GM21390 (cell line): Measurements from ENCODE around the gene STK11IP.

ENCODE experiments used
- ATAC-seq: cut with Tn5 transposase; IDR thresholded peaks from one replicate; pipeline ENCODE4 v1.9.1; 2021; ENCODE audit not compliant: unreplicated experiment

Gene STK11IP

GRCh38 chr2:219631904-219632759 lies 34.5 kb downstream of the STK11IP start:
- ATAC-seq, result no peak

GRCh38 chr2:219632760-219633105 lies 35.1 kb downstream of the STK11IP start:
- no peak for ATAC-seq

DNA sequence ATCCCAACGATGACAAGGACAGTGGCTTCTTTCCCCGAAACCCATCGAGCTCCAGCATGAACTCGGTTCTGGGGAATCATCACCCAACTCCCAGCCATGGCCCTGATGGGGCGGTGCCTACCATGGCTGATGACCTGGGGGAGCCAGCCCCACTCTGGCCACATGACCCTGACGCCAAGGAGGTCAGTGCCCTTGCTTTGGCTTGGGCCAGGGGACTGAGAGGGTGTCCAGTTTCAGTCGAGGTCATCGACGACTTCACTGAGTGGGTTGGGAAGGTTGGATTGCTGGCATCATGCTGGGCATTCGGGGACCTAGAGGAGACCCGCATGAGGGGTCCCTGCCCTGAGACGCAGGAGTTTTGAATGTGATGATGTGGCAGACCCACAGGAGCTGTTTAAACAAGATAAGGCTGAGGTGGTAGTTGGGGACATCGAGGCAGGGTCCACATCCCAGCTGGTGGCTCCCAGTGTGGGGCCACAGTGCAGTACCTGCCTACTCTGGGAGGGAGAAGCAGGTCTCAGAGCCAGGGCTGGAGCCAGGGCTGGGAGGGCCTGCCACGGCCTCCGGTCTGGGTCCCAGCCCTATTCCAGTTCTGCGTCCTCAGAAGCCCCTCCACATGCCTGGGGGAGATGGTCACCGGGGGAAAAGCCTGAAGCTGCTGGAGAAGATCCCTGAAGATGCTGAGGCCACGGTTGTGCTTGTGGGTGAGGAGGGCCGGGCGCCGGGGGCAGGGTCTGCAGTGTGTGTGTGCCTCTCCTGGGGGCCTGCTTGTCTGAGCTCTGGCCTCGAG lies 35.8 kb downstream of the STK11IP start:
- ATAC-seq, result no peak

GRCh38 chr2:219634171-219634940 lies 36.7 kb downstream of the STK11IP start:
- no peak for ATAC-seq

DNA sequence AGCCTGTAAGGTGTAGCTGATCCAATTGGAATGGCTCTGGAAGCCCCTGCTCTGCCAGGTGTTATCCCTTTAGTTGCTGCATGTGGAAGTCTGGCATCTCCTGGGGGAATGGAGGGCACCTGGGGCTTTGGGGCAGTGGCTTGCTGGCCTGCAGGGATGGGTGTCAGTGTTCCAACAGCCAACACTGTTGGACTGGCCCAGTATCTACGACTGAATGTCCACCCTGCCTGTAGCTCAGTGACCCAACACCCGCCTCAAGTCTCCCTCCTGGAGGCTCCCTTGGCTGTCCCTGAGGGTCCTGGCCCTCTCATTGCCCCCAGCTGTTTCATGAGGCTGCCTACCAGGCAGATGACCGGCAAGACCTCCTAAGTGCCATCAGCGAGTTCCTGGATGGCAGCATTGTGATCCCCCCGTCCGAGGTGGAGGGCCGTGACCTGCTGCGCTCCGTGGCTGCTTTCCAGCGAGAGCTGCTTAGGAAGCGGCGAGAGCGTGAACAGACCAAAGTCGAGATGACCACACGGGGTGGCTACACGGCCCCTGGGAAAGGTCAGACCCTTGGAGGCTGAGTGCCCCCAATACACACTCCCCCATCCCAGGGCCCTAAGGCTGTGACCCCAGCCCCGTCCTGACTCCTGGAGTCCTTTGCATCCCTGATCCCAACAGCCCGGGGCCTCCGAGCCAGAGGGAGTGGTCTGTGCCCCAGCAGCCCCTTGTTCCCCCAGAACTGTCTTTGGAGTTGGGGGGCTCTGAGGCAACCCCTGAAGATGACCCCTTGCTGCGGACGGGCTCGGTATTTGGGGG lies 37.5 kb downstream of the STK11IP start:
- ATAC-seq, result no peak

DNA sequence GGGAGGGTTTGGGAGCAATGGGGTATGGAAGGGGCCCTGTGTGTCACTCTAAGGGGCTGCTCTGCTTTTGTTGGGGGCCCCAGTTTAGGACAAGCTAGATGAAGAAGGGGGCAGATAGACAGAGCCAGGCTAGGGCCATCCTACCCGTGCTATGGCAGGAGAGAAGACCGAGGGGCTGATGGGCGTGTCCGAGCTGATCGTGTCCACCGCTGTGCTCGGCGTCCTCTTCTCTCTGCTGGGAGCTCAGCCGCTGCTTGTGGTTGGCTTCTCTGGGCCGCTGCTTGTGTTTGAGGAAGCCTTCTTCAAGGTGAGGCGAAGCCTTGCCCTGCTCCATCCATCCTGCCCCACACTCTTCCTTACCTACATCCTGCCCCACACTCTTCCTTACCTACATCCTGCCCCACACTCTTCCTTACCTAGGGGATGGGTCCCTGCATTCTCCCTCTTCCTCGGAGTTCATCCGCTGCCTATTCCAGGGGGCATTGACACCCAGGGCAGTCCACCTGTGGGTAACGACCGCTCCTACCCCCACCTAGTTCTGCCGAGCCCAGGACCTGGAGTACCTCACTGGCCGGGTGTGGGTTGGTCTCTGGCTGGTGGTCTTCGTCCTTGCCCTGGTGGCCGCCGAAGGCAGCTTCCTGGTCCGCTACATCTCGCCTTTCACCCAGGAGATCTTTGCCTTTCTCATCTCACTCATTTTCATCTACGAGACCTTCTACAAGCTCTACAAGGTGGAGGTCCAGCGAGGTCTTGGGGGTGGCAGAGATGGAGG lies 38.7 kb downstream of the STK11IP start:
- ATAC-seq, result no peak

- no peak for ATAC-seq
These were observed 39.5 kb downstream of the STK11IP start for GRCh38 chr2:219636941-219637841.

DNA sequence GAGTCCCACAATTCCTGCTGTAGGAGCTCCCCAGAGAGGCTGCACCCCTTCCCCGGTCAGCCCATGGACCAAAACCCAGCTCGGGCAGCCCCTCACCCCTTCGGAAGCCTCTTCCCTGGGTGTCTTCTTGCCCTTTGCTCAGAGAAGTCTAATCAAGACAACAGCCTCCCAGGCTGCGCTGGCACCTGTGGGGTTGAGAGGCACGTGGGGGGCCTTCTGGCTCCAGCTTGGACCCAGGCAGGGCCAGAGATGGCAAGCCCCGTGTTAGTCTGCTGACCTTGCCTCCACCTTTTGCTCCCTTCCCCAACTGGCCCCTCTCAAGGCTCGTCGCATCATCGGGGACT lies 40.2 kb downstream of the STK11IP start:
- no peak for ATAC-seq

- ATAC-seq, result no peak
These were observed 40.7 kb downstream of the STK11IP start for GRCh38 chr2:219638217-219638947.

DNA sequence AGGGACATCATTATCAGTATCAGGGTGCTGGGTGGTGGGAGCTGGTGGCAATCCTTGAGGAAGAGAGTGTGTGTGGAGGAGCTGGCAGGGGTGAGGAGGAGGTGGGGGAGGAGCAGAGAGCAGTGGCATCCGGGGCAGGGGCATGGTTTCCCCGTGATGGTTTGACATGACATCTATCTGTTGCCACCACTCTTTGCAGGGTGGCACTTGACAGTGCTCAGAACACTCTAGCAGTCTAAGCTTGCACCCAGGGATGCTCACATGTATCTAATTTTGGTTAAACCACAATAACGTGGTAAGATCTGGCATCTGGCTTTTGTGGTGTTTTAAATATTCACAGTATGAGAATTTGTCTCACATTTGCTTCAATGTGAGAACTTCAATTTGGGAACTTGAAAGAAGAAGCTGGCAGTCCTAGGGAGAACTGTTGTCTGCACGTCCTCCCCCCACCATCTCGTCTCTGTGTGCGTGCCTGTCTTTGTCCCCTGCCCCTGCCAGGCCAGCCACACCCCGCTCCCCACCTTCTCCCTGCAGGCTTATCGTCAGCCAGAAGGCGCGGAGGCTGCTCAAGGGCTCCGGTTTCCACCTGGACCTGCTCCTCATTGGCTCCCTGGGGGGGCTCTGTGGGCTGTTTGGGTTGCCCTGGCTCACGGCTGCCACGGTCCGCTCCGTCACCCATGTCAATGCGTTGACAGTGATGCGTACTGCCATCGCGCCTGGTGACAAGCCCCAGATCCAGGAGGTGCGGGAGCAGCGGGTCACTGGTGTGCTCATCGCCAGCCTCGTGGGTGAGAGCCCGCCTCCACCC lies 41.5 kb downstream of the STK11IP start:
- ATAC-seq, result no peak

- no peak for ATAC-seq
These were observed 43.9 kb downstream of the STK11IP start for GRCh38 chr2:219641390-219642068.

DNA sequence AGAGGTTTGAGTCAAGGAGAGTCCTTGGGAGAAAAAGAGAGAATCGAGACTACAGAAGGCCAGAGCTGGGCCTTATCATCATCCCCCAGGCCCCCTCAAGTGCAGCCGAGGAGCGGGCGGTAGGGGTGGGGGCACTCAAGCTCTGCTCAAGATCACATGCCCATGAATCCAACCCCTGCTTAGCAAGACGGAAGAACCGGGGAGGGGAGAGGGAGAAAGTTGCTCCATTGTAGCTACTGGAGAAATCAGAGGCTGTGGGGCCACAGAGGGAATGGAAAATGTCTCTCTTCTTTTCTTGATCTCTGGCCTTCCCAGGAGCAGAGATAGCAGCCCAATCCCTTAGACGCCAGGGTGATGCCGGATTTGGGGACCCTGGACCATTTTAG lies 44.4 kb downstream of the STK11IP start:
- ATAC-seq, result no peak

DNA sequence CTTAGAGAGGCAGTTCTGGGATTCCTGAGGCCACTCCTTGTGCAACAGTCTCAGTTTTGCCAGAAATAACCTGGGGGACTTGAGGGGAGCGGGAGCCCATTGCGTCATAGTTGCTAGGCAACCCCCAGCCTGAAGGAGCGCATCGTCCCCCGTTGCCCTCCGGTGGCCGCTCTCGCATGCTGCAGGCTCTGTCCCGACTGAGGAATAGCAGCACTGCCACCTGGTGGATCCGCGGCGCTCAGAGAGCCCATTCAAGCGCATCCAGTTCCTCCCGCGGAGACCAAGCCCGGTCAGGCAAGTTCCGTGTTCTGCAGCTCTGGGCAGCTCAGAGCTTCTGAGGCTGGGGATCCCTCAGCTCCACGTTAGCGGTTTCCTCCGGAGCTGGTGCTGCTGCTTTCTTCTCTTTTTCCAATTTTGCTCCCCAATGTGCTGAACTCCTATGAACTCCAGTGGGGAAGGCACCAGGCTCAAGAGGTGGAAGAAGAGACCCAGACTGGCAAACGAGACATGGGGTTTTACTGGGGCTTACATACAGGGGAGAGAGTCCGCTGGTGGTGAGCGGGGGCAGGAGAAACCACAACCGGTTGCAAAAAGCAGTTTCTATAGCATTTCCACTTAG lies 44.9 kb downstream of the STK11IP start:
- peak; percentile 99 for ATAC-seq

DNA sequence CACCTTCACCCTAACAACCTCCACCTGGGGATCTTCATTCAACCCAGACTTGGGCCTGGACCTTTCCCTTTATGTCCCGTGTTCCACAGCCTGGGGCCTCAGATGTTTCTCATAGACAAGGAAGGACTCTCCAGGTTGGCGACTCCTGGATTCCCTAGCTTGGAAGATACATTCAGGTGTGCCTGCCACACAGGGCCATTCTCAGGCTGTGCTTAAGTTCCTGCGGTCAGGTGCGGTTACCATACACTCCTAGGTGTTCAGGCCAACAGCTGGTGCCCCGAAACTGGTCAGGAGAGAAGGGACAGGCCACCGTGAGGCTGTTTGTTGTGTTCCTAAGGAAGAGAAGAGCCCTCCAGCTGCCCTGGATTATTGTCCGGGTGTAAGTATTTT lies 45.4 kb downstream of the STK11IP start:
- ATAC-seq, result no peak

DNA sequence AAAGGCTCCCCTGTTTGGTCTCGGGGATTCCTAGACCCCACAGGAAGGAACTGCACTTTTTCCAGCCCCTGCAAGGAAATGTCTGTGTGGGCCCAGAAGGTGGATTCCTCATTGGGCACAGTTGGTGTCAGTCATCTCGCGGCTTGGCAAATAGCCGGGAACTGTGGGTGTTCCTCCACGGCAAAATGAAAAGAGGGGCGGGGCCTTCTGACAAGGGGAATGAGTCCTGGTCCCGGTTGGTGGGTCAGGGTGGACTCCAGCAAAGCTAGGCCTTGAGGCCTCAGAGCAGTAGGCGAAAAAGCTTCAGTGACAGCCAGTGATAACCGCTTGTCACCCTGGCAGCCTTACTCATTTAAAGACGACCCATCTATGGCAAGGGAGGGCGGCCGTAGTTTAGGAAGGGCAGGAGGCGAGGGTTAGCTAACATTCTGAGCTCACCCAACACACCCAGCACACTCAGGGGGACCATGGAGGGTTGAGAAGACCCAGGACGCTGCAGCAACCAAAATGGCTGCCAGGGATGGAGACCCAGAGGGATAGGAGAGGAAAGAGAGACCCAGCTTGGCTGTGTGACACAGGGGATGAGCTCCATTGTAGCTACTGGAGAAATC lies 46.2 kb downstream of the STK11IP start:
- ATAC-seq, result no peak

DNA sequence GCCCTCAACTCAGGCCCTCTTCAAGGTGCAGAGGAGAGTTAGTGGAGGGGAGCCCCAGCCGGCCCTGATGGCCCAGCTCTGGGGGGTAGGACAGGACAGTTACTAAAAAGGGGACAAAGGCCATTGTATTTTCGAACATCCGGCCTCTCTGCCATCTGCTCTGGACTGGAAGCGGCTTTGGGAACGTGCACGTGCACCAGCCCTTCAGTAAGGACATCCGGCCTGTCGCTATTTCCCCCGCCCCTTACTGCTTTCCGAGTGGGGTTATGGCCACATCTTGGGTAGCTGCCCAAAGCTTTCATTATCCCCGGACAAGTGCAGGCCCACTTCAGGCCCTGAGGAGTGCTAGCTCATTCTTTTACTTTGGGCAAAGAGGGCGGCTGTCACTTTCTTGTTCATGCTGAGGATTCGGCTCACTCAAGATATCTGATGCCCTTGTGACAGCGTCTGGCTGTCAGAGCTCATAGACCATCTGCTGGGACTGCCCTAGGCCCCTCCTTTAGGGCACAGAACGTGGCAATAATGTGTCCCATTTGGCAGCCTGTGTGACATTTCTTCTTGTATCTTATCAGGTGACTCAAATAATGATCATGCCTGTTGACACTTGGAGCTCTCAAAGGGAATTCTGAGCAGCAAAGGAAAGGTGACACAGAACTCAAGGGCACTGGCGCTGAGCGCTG lies 47.3 kb downstream of the STK11IP start:
- ATAC-seq, result no peak
